Fibroblast of skin of left biceps (primary cell): ENCODE results near the gene TPK1.
"Not testable (repeated sequence)": the region's sequence is repeated elsewhere in the genome, so short reads cannot be mapped to it uniquely, and the experiment has no call there.

Experiments used
- DNase-seq, 2 experiments: peaks; one replicate each; pipeline ENCODE4 v3.0.0-alpha.2; 2013; ENCODE audit warnings: low read depth in 2 of 2

Gene TPK1

GRCh38 chr7:144632724-144633123 lies 203.1 kb downstream of the TPK1 start:
- DNase-seq: no peak

- DNase-seq: no peak
Observed at GRCh38 chr7:144629598-144629997, 206.3 kb downstream of the TPK1 start.

DNA sequence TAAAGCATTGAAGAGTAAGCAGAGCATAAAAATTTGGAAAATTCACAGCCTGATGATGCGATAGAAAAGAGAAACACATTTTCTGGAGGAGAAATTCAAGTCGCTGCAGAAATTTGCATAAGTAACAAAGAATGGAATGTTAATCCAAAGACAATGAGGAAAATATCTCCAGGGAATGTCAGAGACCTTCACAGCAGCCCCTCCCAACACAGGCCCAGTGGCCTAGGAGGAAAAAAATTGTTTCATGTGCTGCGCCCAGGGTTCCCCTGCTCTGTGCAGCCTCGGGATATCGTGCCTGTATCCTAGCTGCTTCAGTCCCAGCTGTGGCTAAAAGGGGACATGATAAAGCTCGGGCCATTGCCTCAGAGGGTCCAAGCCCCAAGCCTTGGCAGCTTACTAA lies 206.8 kb downstream of the TPK1 start:
- no peak for DNase-seq

GRCh38 chr7:144628176-144628575 lies 207.7 kb downstream of the TPK1 start:
- DNase-seq: no peak

DNA sequence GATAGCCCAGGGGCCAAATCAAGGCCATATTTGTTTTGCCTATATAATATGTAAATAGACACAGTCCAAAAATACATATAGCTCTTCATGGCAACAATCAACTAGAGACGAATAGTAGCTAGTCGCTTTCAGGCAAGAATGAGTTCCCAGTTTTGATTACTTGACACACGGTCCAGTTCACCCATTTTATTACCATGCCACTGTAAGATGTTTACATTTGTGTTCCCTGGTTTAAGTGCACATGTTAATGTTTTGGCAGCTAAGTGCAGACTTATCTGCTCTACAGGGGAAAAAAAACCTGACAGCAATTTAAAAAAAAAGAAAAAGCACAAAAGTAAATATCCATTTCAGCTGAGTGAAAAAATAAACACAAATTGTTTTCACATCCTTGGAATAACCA lies 213.1 kb downstream of the TPK1 start:
- no peak for DNase-seq

DNA sequence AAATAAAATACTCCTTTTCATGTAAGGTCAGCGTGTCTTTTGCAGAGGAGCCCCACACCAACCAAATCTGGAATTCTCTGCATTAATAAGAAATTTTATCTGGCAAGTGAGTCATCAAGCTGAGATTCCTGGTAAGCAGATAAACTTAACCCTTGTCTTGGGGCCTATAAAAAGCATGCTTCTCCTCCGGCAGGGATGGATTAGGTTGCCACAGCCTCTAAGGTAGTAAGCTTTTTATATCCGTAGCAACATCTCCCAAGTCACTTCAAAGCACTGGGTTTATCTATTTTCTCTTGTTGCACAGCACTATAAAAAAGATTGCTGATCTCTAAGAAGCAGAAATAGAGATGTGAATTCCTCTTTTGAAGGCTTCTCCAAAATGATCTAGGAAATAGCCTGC lies 229.6 kb downstream of the TPK1 start:
- no peak for DNase-seq

- no peak for DNase-seq
Observed at GRCh38 chr7:144596953-144597352, 238.9 kb downstream of the TPK1 start.

DNA sequence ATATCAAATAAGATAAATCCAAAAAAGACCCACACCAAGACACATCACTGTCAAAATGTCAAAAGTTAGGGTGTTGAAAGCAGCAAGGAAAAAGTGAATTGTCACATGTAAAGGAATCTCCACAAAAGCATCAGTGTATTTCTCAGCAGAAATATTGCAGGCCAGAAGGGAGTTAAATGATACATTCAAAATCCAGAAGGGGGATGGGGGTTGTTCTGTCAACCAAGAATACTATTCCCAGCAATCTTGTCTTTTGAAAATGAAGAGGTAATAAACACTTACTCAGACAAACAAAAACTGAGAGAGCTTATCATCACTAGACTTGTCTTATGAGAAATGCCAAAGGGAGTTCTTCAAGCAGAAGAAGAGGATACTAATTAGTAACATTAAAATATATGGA lies 241.3 kb downstream of the TPK1 start:
- DNase-seq: no peak

DNA sequence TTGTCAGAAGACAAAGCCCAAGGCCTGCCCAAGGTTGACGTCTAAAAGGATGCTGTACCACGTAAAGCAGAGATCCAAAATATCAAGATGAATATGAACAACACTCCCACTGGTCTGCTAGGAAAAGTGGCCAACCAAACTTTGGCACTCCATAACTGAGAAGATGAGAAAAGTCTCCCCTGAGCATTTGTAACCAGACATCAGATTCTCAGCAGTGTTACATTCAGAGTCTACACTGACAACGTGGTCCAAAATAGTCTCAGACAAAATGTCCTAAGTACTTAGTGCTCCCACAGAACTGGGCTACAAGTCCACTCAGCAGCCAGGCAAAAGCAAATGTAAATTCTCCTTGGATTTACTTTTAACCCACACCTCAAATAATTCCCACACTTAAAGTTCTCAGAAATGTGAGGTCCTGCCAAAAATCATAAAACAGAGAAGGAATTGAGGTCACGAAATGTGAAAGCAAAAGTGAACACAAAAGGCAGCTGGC lies 247.2 kb downstream of the TPK1 start:
- no peak for DNase-seq

DNA sequence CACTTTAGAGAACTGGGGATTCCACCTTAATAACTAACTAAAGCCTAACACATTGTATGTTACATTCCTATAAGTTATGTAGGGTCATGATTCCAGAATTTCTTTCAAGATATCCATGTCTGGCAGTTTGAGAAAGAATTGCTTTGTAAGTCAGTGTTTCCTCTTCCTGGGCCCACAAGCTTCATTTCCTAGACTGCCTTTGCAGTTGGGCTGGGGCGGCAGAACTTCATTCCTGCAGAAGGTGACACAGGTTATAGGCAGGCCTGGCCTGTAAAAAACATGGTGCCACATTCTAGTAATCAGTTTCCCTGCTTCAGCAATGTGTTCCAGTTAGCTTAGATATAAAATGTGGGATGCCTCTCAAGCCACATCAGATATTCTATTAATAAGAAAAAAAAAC lies 248.2 kb downstream of the TPK1 start:
- no peak for DNase-seq

GRCh38 chr7:144584726-144585125 lies 251.1 kb downstream of the TPK1 start:
- no peak for DNase-seq

DNA sequence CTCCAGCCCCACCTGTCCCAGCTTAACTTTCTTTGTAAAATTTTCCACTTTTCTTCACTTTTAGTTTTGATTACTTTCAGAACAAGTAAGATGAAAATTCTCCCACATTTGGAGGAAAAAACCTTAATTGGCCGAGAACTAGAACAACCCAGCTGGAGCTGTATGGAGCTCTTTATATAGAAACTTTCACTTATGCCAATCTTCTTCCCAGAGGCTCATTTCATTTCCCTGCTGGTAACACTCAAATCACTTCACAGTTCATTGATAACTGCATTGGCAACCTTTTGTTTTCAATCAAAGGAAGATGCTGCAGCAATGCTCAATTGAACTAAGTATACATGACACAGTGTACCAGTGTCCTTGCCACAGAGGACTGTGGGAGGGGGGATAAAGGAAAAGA lies 256.2 kb downstream of the TPK1 start:
- DNase-seq: no peak

GRCh38 chr7:144575456-144575855 lies 260.4 kb downstream of the TPK1 start:
- DNase-seq: no peak

GRCh38 chr7:144574753-144575152 lies 261.1 kb downstream of the TPK1 start:
- DNase-seq: not testable (repeated sequence)

DNA sequence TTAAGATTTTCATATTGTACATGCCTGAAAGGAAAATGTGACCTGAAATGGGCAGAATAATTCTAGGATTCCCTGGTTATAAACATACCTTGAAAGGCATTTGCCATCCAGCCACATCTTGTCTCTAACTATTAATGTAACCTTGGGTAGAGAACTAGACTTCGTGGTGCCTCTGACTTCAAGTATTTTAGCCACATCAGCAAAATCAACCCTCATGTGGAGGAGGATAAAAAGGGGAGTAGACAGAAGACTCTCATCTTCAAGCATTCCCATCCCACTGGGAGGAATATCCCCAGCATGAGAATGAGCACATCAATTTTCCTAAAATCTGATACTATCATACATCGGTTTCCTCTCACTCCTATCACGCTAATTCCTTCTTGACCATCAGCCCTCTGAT lies 267.6 kb downstream of the TPK1 start:
- no peak for DNase-seq

DNA sequence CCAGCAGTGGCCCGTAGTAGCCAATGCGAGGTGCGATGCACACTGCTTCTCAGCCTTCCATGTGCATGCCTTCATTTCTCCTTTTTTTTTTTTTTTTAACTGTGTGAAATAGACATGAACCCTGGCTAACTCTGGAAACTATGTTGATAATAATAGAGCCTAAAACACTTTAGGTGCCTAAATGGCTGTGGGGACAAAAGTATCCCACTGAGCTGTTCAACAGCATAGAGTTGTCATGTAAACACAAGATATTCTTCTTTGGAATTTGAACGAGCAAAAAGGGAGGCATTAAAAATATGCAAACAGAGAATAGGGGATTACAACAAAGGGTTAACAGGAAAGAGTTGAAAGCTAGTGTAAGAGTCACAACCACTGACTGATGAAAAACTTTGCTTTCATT lies 270.3 kb downstream of the TPK1 start:
- DNase-seq: no peak

DNA sequence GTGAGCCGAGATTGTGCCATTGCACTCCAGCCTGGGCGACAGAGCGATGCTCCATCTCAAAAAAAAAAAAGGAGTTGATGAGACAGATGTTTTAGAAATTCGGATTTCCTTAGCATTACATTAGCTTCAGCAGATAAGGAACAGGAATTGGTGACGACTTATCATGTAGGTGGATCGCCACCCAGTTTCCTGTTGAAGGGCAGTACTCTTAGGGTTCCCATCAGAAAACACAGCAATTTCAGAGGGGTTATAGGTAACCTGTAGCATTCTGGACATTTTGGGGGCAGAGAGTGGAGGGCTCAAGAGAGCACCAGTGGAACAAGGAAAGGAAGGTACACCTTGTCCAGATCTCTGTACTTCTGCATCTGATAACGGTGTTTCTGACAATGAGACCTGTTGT lies 286.0 kb downstream of the TPK1 start:
- no peak for DNase-seq

- no peak for DNase-seq
Observed at GRCh38 chr7:144548556-144548955, 287.3 kb downstream of the TPK1 start.

DNA sequence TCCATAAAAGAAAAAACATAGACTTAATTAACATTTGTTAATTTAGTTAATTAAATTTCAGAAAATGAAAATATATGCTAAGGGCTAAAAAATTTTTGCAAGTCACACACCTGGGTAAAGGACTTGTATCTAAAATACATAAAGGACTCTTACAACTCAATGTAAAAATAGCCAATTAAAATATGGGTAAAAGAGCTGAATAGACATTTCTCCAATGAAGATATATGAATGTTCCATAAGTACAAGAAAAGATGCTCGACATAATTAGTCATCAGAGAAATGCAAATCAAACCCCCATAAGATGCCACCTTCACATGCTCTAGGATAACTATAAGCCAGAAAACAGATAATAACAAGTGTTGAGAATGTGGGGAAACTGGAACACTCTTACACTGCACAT lies 288.0 kb downstream of the TPK1 start:
- DNase-seq: no peak

DNA sequence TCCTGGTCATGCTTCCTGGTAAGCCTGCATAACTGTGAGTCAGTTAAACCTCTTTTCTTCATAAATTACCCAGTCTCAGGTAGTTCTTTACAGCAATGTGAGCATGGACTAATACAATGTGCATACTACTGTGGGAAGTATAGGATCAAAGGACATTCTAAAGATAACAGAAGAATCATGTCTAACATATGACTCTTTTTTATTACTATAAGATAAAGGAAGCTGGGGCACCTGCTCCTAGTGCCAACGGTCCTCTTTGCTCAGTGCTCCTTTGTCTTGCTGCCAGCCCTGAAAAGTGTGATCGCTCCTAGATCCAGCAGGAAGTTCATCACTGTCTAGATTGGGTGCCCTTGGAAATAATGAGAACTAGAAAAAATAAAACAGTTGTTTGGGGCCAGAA lies 289.1 kb downstream of the TPK1 start:
- DNase-seq: no peak

DNA sequence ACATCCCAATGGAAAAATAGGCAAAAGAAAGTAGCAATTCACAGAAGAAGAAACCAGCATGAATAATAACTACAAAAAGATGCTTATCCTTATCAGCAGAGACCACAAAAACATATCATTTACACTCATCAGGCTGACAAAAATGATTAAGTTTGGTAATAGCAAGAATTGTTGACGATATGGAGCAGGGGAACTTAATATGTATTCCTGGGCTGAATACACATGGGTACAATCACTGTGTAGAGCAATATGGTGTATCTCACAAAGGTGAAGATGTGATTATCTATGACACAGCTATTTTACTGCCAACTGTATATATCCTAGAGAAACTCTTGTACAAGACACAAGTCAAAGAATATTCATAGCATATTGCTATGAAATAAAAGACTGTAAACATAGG lies 290.5 kb downstream of the TPK1 start:
- DNase-seq: no peak

DNA sequence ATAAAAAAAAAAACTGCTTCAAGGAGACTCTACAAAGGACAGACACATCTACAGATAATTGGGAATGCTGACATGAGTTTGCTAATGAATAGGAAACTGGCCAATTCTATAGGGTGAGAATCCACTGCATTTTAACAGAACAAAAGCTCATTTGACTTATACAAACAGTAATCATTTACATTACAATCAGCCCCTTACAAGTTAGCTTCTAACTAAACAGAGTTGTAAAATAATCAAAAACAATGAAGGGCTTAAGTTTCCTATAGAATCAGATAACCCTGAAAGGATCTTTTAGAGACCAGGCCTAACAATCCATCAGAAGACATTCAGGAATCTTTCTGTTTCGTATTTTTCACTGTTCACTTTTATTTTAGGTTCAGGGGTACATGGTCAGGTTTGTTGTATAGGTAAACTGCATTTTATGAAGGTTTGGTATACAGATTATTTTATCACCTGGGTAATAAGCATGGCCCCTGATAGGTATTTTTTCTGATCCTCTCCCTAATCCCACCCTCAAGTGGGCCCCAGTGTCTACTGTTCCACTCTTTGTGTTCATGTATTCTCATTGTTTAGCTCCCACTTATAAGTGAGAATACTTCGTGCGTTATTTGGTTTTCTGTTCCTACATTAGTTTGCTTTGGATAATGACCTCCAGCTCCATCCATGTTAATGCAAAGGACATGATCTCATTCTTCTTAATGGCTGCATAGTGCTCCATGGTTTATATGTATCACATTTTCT lies 301.0 kb downstream of the TPK1 start:
- no peak for DNase-seq

DNA sequence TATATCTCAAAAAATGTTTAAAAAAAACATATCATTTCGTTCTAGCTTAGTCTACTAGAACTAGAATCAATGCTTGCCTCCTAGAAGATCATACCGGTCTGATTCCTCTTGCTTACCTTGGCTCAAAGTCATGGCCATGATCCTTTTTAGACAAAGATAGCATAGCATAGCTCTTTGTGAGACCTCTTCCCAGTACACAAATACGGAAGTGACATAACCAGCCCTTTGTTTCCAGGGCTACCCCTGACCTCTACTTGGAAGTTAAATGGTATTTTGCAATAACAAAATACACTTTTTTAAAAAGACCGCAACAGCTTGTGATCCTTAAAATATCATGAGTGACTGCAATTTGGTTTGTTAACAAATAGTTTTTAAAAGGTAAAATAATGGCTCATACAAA lies 301.7 kb downstream of the TPK1 start:
- no peak for DNase-seq

DNA sequence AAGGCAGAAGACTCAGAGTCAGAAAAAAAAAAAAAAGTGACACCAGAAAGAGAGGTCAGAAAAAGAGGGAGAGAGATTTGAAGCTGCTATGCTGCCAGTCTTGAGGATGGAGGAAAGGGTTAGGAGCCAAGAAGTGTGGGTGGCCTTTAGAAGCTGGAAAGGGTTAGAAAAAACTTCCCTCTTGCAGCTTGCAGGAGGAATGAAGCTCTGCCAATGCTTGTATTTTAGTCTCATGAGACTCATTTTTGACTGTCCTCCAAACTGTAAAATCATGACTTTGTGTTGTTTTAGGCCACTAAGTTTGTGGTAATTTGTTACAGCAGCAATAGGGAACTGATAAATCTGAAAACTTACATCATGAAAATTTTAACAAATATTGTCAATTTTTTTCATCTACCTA lies 304.7 kb downstream of the TPK1 start:
- DNase-seq: no peak
